Thyroid gland (tissue), 4 donors: Measurements from ENCODE around the gene LRRFIP1. TPM values are rescaled to one million over a fixed set of nuclear protein-coding genes. Genes with fewer than 3 reads are reported as not detected.

Experiments used
- DNase-seq, 2 donors: peaks; one replicate each; pipeline ENCODE4 v3.0.0-alpha.2; 2019
- H3K27ac ChIP-seq, 3 donors: fragments of 200-600 bp; sonication (generic); 1 replicate in 2 of 3; 2 replicates in 1 of 3; pipeline ENCODE4 v1.5.1; 2016 to 2019; ENCODE audit warnings: mild to moderate bottlenecking in 1 of 3, moderate library complexity in 1 of 3
- H3K27me3 ChIP-seq: fragments of 200-600 bp; sonication (generic); one replicate; pipeline ENCODE4 v1.5.1; 2019
- H3K36me3 ChIP-seq, 2 donors: fragments of 200-600 bp; sonication (generic); one replicate each; pipeline ENCODE4 v1.5.1; 2016 to 2019
- H3K4me1 ChIP-seq, 2 donors: fragments of 200-600 bp; sonication (generic); one replicate each; pipeline ENCODE4 v1.5.1; 2017 to 2019
- H3K4me3 ChIP-seq, 3 donors: fragments of 200-600 bp; sonication (generic); replicated peaks in 1 of 3; 1 replicate in 2 of 3; 2 replicates in 1 of 3; pipeline ENCODE4 v1.5.1; 2016; ENCODE audit warnings: mild to moderate bottlenecking in 1 of 3
- H3K9me3 ChIP-seq: fragments of 200-600 bp; sonication (generic); one replicate; pipeline ENCODE4 v1.5.1; 2017
- CTCF ChIP-seq, 6 experiments: fragments of 200-600 bp in 3 of 6; fragments of 450-650 bp in 3 of 6; sonication (generic) in 3 of 6; IDR thresholded peaks; one replicate each; pipeline ENCODE4 v1.5.1; 2016 to 2019; ENCODE audit warnings: antibody characterized with exemption in 6 of 6, mild to moderate bottlenecking in 2 of 6, inconsistent platforms in 1 of 6, moderate library complexity in 1 of 6
- POLR2A ChIP-seq, 2 donors: fragments of 450-650 bp; IDR thresholded peaks; one replicate each; pipeline ENCODE4 v1.6.1; 2017; ENCODE audit warnings: antibody characterized with exemption in 2 of 2, mild to moderate bottlenecking in 2 of 2, moderate library complexity in 1 of 2
- WGBS, 2 donors: methylation state at CpG; one replicate each; pipeline ENCODE4 v1.1.5; 2017; 5-methylcytosine and 5-hydroxymethylcytosine counted together
- intact Hi-C: fragments of 100-400 bp; cut with DNase I; formaldehyde crosslinking; loops from one replicate; pipeline ENCODE4 v1.15.1; 2023
- total RNA-seq, 4 donors: library from RNA; depleted of rRNA; stranded (reverse); fragments of >200 nt; gene quantifications; one replicate each; pipeline ENCODE4 v1.2.3, GENCODE V29; 2016

LRRFIP1 gene
- total RNA-seq, 4 donors from 2014 or later: 76.1 to 113 (median 96.6) TPM

GRCh38 chr2:237626813-237627440 lies 460 bp upstream of the LRRFIP1 start:
- Histone ChIP-seq H3K36me3 (no peaks in the 10 kb centered on the region), H3K27ac (peak overlapping the region; percentile 38 to 84 (median 71)), H3K4me1 (peaks cover 26 to 43% of the 10 kb centered on the region in 2 donors), H3K4me3 (peak overlapping the region in 2 of 3 donors; percentile 22 to 59), H3K9me3 (no peaks in the 10 kb centered on the region), H3K27me3 (no peaks in the 10 kb centered on the region)
- TF ChIP-seq CTCF (IDR thresholded peaks at IDR 0.05) (no peak), POLR2A (IDR thresholded peaks at IDR 0.05) (no peak)
- 43 to 50% methylated on average over 8 to 17 of the region's 54 CpGs for WGBS, 2 donors
- peak; percentile 28 to 35 for DNase-seq
- intact Hi-C loops: loop anchor here (5.0 kb wide), 1 partner anchor 50 kb away; no protein-coding TSS in a partner anchor

DNA sequence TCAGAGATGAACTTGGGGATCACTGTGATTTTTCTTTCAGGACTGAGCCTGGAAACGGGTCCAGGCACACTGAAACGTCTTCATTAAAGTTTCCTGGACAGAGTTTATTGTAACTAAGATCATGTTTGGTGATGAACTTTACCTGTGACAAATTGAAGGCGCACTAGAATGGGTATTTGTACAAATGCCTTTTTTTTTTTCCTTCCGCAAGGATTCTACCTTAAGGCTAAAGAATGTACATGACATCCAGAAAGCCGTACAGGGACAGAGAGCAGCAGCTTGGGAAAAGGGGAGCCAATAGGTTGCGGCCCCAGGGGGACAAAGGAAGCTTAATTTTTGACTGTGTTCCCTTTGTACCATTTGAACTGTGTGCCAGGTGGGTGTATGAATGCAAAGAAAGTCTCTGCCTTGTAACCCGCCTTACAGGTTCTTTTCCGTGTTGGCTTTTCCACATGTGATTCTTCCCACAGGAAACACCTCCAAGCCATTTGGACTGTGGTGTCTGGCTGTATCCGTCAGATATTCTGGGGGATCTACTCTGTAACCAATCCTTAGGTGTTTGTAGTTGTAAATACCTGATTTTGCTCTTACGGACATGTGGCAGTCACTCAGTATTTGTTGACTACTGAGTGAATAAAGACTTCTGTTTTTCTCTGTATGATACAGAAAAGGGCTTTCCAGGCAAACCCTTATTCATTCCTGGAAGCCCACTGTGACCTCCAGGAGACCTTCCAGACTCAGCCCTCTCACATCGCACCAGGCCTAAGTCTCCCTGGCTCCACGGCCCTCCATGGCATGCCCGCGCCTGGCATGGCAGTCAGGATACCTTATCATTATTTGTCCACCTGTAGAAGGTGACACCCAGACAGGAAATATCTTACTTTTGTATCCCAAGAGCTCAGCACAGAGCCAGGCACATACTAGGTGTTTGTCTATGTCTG lies 1.1 kb downstream of the LRRFIP1 start:
- peaks cover 26 to 53% of the 10 kb centered on the region in 2 donors for H3K4me1 ChIP-seq
- intact Hi-C loops: loop anchor here (5.0 kb wide), 1 partner anchor 51 kb away; no protein-coding TSS in a partner anchor
- 74 to 78% methylated on average over 14 of the region's 14 CpGs for WGBS, 2 donors

DNA sequence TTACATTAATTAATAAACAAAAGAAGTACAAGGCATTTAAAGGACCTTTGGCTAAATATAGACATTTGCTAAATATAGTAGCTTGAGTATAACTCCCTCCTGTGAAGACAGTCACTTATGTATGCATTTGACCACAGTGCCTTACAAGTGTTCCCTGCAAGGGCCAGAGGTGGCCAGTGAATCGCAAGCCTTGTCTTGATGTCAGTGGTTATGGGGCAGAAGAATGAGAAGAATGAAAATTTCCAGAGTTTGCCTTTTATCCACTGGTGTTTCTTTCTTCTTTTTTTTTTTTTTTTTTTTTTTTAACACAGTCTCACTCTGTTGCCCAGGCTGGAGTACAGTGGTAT lies 1.8 kb downstream of the LRRFIP1 start:
- no peaks in the 10 kb centered on the region for H3K36me3 ChIP-seq
- H3K4me3 ChIP-seq: no peak overlapping the region
- 96 to 100% methylated on average over 1 of the region's 1 CpG for WGBS, 2 donors
- H3K27me3 ChIP-seq: no peaks in the 10 kb centered on the region
- no peaks in the 10 kb centered on the region for H3K9me3 ChIP-seq
- H3K4me1 ChIP-seq: peaks cover 26 to 56% of the 10 kb centered on the region in 2 donors
- DNase-seq: no peak
- TF ChIP-seq POLR2A (IDR thresholded peaks at IDR 0.05): no peak
- TF ChIP-seq CTCF (IDR thresholded peaks at IDR 0.05): no peak
- intact Hi-C loops: loop anchor here (5.0 kb wide), 1 partner anchor 52 kb away; no protein-coding TSS in a partner anchor
- H3K27ac ChIP-seq: no peak overlapping the region

More for the DNA sequence above, 1.1 kb downstream of the LRRFIP1 start:
- H3K27me3 ChIP-seq: no peaks in the 10 kb centered on the region
- DNase-seq: no peak
- TF ChIP-seq CTCF (IDR thresholded peaks at IDR 0.05) (no peak), POLR2A (IDR thresholded peaks at IDR 0.05) (no peak)
- no peaks in the 10 kb centered on the region for H3K9me3 ChIP-seq
- no peaks in the 10 kb centered on the region for H3K36me3 ChIP-seq
- peak overlapping the region in 1 of 3 donors; percentile 84 for H3K27ac ChIP-seq
- H3K4me3 ChIP-seq: peak overlapping the region; percentile 8 to 59 (median 28)

DNA sequence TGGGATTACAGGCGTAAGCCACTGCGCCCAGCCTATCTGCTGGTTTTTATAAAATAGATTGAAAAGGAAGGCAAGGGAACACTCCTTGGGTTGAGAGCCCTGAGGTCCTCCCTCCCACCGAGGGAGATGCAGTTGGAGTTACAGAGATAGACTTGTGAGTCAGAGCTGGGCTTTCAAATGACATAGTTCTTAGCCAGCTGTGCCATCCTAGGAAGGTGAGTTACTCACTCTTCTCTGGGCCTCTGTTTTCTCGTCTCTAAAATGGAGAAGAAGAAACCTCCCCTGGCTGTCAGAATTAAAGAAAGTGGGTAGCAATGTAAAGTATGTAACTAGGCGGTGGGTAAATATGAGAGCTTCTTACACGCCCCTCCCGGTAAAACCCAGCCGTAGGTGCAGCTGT lies 2.4 kb downstream of the LRRFIP1 start:
- no peak overlapping the region for H3K27ac ChIP-seq
- intact Hi-C loops: loop anchor here (5.0 kb wide), 1 partner anchor 52 kb away; no protein-coding TSS in a partner anchor

More for the DNA sequence above, 2.4 kb downstream of the LRRFIP1 start:
- 75 to 96% methylated on average over 8 of the region's 8 CpGs for WGBS, 2 donors
- H3K36me3 ChIP-seq: no peaks in the 10 kb centered on the region
- no peaks in the 10 kb centered on the region for H3K27me3 ChIP-seq
- H3K9me3 ChIP-seq: no peaks in the 10 kb centered on the region
- DNase-seq: no peak
- no peak overlapping the region for H3K4me3 ChIP-seq
- peaks cover 26 to 56% of the 10 kb centered on the region in 2 donors for H3K4me1 ChIP-seq
- TF ChIP-seq CTCF (IDR thresholded peaks at IDR 0.05) (no peak), POLR2A (IDR thresholded peaks at IDR 0.05) (no peak)
